ENCODE results near the gene ZNF804B.

ZNF804B gene

DNA sequence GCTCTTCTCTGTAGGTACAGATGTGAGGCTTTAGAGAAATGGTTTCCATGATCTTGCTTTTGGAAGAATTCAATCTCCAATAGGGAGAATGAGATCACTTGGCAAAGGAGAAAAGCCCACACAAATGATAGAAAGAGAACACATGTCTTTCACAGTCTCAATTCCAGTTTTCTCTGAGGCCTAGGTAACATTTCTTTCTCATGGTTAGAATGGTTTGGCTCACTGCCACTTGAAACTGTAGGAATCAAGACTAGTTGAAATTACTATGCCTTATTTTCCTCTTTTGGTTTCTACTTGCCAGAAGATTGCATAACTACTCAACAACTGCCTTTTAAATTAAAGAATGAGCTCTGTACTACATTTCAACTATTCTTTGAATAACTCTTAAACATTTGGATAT is 312.6 kb downstream of the ZNF804B start:
- no peak for DNase-seq (ENCODE audit: extremely low read depth, low read depth)
- TF ChIP-seq CTCF (IDR thresholded peaks at IDR 0.05; ENCODE audit: low read depth, low read length, missing control alignments) = no peak
- H3K4me3 ChIP-seq (replicated peaks; ENCODE audit: low read depth, low read length) = no peak overlapping the region

GRCh38 chr7:89073776-89074175 is 314.3 kb downstream of the ZNF804B start:
- no peak for TF ChIP-seq CTCF (IDR thresholded peaks at IDR 0.05; ENCODE audit: low read depth, low read length, missing control alignments)
- H3K4me3 ChIP-seq (replicated peaks; ENCODE audit: low read depth, low read length) = no peak overlapping the region
- DNase-seq (ENCODE audit: extremely low read depth, low read depth) = no peak

GRCh38 chr7:89077992-89078391 is 318.5 kb downstream of the ZNF804B start:
- DNase-seq (ENCODE audit: extremely low read depth, low read depth) = no peak
- H3K4me3 ChIP-seq (replicated peaks; ENCODE audit: low read depth, low read length) = no peak overlapping the region
- TF ChIP-seq CTCF (IDR thresholded peaks at IDR 0.05; ENCODE audit: low read depth, low read length, missing control alignments) = no peak

- TF ChIP-seq CTCF (IDR thresholded peaks at IDR 0.05; ENCODE audit: low read depth, low read length, missing control alignments) = no peak
- DNase-seq (ENCODE audit: extremely low read depth, low read depth) = no peak
- no peak overlapping the region for H3K4me3 ChIP-seq (replicated peaks; ENCODE audit: low read depth, low read length)
These were observed 326.1 kb downstream of the ZNF804B start for GRCh38 chr7:89085580-89085979.

DNA sequence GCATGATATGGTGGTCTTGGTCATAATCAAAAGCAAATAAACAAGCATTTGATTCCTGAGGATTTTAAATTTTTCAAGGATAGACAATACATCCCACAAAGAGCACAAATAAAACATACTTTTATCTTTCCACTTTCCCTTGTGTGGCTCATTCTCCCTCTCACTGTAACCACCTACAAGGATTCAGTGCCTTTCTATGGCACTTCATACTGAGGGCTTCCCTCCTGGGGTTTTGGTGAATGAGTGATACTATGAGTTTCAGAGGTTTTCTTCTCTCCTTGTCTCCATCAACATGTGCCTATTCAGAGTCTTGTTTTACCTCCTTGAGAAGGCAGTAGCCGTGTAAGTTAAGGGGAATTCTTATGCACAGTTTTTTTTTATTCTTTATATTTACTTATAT is 332.1 kb downstream of the ZNF804B start:
- no peak for TF ChIP-seq CTCF (IDR thresholded peaks at IDR 0.05; ENCODE audit: low read depth, low read length, missing control alignments)
- DNase-seq (ENCODE audit: extremely low read depth, low read depth) = no peak
- no peak overlapping the region for H3K4me3 ChIP-seq (replicated peaks; ENCODE audit: low read depth, low read length)

- H3K4me3 ChIP-seq (replicated peaks; ENCODE audit: low read depth, low read length) = no peak overlapping the region
- no peak for TF ChIP-seq CTCF (IDR thresholded peaks at IDR 0.05; ENCODE audit: low read depth, low read length, missing control alignments)
- DNase-seq (ENCODE audit: extremely low read depth, low read depth) = no peak
These were observed 334.8 kb downstream of the ZNF804B start for GRCh38 chr7:89094269-89094668.

GRCh38 chr7:89103564-89103963 is 344.1 kb downstream of the ZNF804B start:
- no peak for TF ChIP-seq CTCF (IDR thresholded peaks at IDR 0.05; ENCODE audit: low read depth, low read length, missing control alignments)
- H3K4me3 ChIP-seq (replicated peaks; ENCODE audit: low read depth, low read length) = no peak overlapping the region
- no peak for DNase-seq (ENCODE audit: extremely low read depth, low read depth)
